Mucosa of gallbladder (tissue), 1 donor: Measurements from ENCODE around the gene TAF11L6. TPM values are rescaled to one million over a fixed set of nuclear protein-coding genes. Genes with fewer than 3 reads are reported as not detected.
"Not testable (repeated sequence)": the region's sequence is repeated elsewhere in the genome, so short reads cannot be mapped to it uniquely, and the experiment has no call there.

Experiments used
- DNase-seq: peaks from one replicate; pipeline ENCODE4 v3.0.0-alpha.2; 2020; ENCODE audit warnings: low spot score
- total RNA-seq: library from RNA; stranded (reverse); gene quantifications from one replicate; pipeline ENCODE4 v1.2.1, GENCODE V29; 2021
- donor health status: DM: no; HTN: no; CAD: no.

The TAF11L6 gene
- total RNA-seq = not detected

GRCh38 chr5:17528369-17528768 is at the start of gene TAF11L6:
TSS of gene TAF11L6 (plus strand) at chr5:17528669.
- DNase-seq = not testable (repeated sequence)

GRCh38 chr5:17481378-17481777 is 47.1 kb upstream of the TAF11L6 start:
- no peak for DNase-seq

GRCh38 chr5:17482790-17483189 is 45.7 kb upstream of the TAF11L6 start:
- DNase-seq = no peak

GRCh38 chr5:17486464-17487173 is 41.9 kb upstream of the TAF11L6 start:
- DNase-seq = not testable (repeated sequence)

- DNase-seq = no peak
These were observed 41.3 kb upstream of the TAF11L6 start for GRCh38 chr5:17487174-17487512.

- not testable (repeated sequence) for DNase-seq
These were observed 37.2 kb upstream of the TAF11L6 start for GRCh38 chr5:17491257-17491656.

GRCh38 chr5:17492770-17493169 is 35.7 kb upstream of the TAF11L6 start:
- DNase-seq = no peak

GRCh38 chr5:17497446-17497845 is 31.0 kb upstream of the TAF11L6 start:
- DNase-seq = no peak

- DNase-seq = not testable (repeated sequence)
These were observed 30.5 kb upstream of the TAF11L6 start, which contains the start of gene TAF11L2 for GRCh38 chr5:17497931-17498330. TSS of gene TAF11L2 (plus strand) at chr5:17498231.

GRCh38 chr5:17511775-17512325 is 16.6 kb upstream of the TAF11L6 start:
- no peak for DNase-seq

GRCh38 chr5:17517526-17517925 is 10.9 kb upstream of the TAF11L6 start:
- peak; percentile 26 for DNase-seq

GRCh38 chr5:17518067-17518466 is 10.4 kb upstream of the TAF11L6 start, which contains the start of gene TAF11L3:
TSS of gene TAF11L3 (plus strand) at chr5:17518367.
- DNase-seq = not testable (repeated sequence)

- not testable (repeated sequence) for DNase-seq
These were observed 9.0 kb upstream of the TAF11L6 start for GRCh38 chr5:17519508-17519907.

GRCh38 chr5:17521501-17521900 is 7.0 kb upstream of the TAF11L6 start, which contains the start of gene TAF11L4:
TSS of gene TAF11L4 (plus strand) at chr5:17521801.
- not testable (repeated sequence) for DNase-seq

GRCh38 chr5:17524935-17525334 is 3.5 kb upstream of the TAF11L6 start, which contains the start of gene TAF11L5:
TSS of gene TAF11L5 (plus strand) at chr5:17525235.
- not testable (repeated sequence) for DNase-seq

- DNase-seq = peak; percentile 52
These were observed 2.0 kb upstream of the TAF11L6 start for GRCh38 chr5:17526504-17526903.

Other genes starting within 250 kb of the TAF11L6 start
- not detected for gene TAF11L2, start 30.4 kb upstream of the TAF11L6 start, total RNA-seq
- gene TAF11L3, start 10.3 kb upstream of the TAF11L6 start, total RNA-seq = not detected
- not detected for gene TAF11L4, start 6.9 kb upstream of the TAF11L6 start, total RNA-seq
- not detected for gene TAF11L5, start 3.4 kb upstream of the TAF11L6 start, total RNA-seq
- gene TAF11L7, start 57.1 kb downstream of the TAF11L6 start, total RNA-seq = not detected
- gene TAF11L8, start 62.3 kb downstream of the TAF11L6 start, total RNA-seq = not detected
- not detected for gene TAF11L9, start 65.7 kb downstream of the TAF11L6 start, total RNA-seq
- not detected for gene TAF11L10, start 69.2 kb downstream of the TAF11L6 start, total RNA-seq
- gene TAF11L11, start 75.5 kb downstream of the TAF11L6 start, total RNA-seq = not detected
- not detected for gene TAF11L12, start 81.7 kb downstream of the TAF11L6 start, total RNA-seq
- not detected for gene TAF11L13, start 103.4 kb downstream of the TAF11L6 start, total RNA-seq
- gene TAF11L14, start 105.8 kb downstream of the TAF11L6 start, total RNA-seq = not detected